GM23338 (cell line): Measurements from ENCODE around the gene FBXL17. TPM values are rescaled to one million over a fixed set of nuclear protein-coding genes. Genes with fewer than 3 reads are reported as not detected.

Source experiments
- ATAC-seq: fragments of 200-7000 bp; cut with Tn5 transposase; 3 replicates; pipeline ENCODE4 v1.9.1; 2020
- DNase-seq: peaks from one replicate; pipeline ENCODE4 v3.0.0-alpha.2; 2015; ENCODE audit warnings: low spot score
- H2AFZ ChIP-seq: fragments of 200-600 bp; sonication (generic); 2 replicates; pipeline ENCODE4 v1.8.0; 2016; ENCODE audit warnings: antibody characterized with exemption, mild to moderate bottlenecking, moderate library complexity
- H3F3A ChIP-seq: fragments of 200-600 bp; sonication (generic); replicated peaks from 2 replicates; pipeline ENCODE4 v1.8.0; 2017; ENCODE audit warnings: antibody characterized with exemption, mixed run types, low read depth
- H3K27ac ChIP-seq: fragments of 200-600 bp; sonication (generic); 2 replicates; pipeline ENCODE4 v1.6.1; 2016; ENCODE audit warnings: low read depth
- H3K27me3 ChIP-seq: fragments of 200-600 bp; sonication (generic); 2 replicates; pipeline ENCODE4 v1.8.0; 2016; ENCODE audit warnings: mild to moderate bottlenecking, mixed run types, moderate library complexity; ENCODE audit not compliant: insufficient read depth
- H3K36me3 ChIP-seq: fragments of 200-600 bp; sonication (generic); 2 replicates; pipeline ENCODE4 v1.8.0; 2016; ENCODE audit warnings: mild to moderate bottlenecking; ENCODE audit not compliant: insufficient read depth
- H3K4me1 ChIP-seq: fragments of 200-600 bp; sonication (generic); 2 replicates; pipeline ENCODE4 v1.8.0; 2016; ENCODE audit warnings: mild to moderate bottlenecking, moderate library complexity; ENCODE audit not compliant: insufficient read depth
- H3K4me2 ChIP-seq: fragments of 200-600 bp; sonication (generic); 2 replicates; pipeline ENCODE4 v1.7.1; 2017; ENCODE audit warnings: mixed run types
- H3K4me3 ChIP-seq: fragments of 200-600 bp; sonication (generic); 2 replicates; pipeline ENCODE4 v1.6.1; 2016; ENCODE audit warnings: mixed run types
- H3K79me2 ChIP-seq: fragments of 200-600 bp; sonication (generic); replicated peaks from 2 replicates; pipeline ENCODE4 v1.8.0; 2017; ENCODE audit warnings: mild to moderate bottlenecking; ENCODE audit not compliant: insufficient read depth
- H3K9me2 ChIP-seq: fragments of 200-600 bp; sonication (generic); 2 replicates; pipeline ENCODE4 v1.8.0; 2017; ENCODE audit not compliant: insufficient read depth
- H4K20me1 ChIP-seq: fragments of 200-600 bp; sonication (generic); replicated peaks from 2 replicates; pipeline ENCODE4 v1.8.0; 2017; ENCODE audit warnings: mild to moderate bottlenecking; ENCODE audit not compliant: insufficient read depth
- H3K27ac Mint-ChIP-seq: 2 replicates; pipeline ENCODE4 v1.8.0; 2020; ENCODE audit warnings: inconsistent platforms, mild to moderate bottlenecking, moderate library complexity, mixed read lengths
- H3K27me3 Mint-ChIP-seq: 3 replicates; pipeline ENCODE4 v1.8.0; 2022; ENCODE audit warnings: low read depth, mild to moderate bottlenecking, moderate library complexity, mixed read lengths, inconsistent platforms; ENCODE audit not compliant: insufficient read depth, poor library complexity
- H3K36me3 Mint-ChIP-seq: 3 replicates; pipeline ENCODE4 v1.8.0; 2021; ENCODE audit warnings: low read depth, mild to moderate bottlenecking, inconsistent platforms, moderate library complexity, mixed read lengths
- H3K4me1 Mint-ChIP-seq: 3 replicates; pipeline ENCODE4 v1.8.0; 2020; ENCODE audit warnings: mild to moderate bottlenecking, inconsistent platforms, mixed read lengths
- H3K4me3 Mint-ChIP-seq: 3 replicates; pipeline ENCODE4 v1.8.0; 2021; ENCODE audit warnings: moderate library complexity, mild to moderate bottlenecking, inconsistent platforms, mixed read lengths
- H3K9me3 Mint-ChIP-seq: 3 replicates; pipeline ENCODE4 v1.8.0; 2020; ENCODE audit warnings: moderate library complexity, mild to moderate bottlenecking, inconsistent platforms, mixed read lengths
- CREB1 ChIP-seq: fragments of 250-450 bp; sonication (Bioruptor Pico); IDR thresholded peaks from 2 replicates; pipeline ENCODE4 v1.5.0; 2020; ENCODE audit warnings: low read depth, mild to moderate bottlenecking, moderate library complexity
- CTCF ChIP-seq, 2 experiments: fragments of 200-600 bp in 1 of 2; sonication (generic) in 1 of 2; conservative IDR thresholded peaks; 2 replicates each; pipeline versions ENCODE4 v1.5.1 to v1.6.1; 2016 to 2017; ENCODE audit warnings: antibody characterized with exemption in 2 of 2, low read depth in 2 of 2, mild to moderate bottlenecking in 2 of 2, moderate library complexity in 1 of 2
- EZH2 ChIP-seq: fragments of 200-600 bp; sonication (generic); IDR thresholded peaks from one replicate; pipeline ENCODE4 v1.8.0; 2017; ENCODE audit warnings: antibody characterized with exemption, mild to moderate bottlenecking, low read depth; ENCODE audit not compliant: unreplicated experiment
- EZH2phosphoT487 ChIP-seq: fragments of 200-600 bp; sonication (generic); IDR thresholded peaks from one replicate; pipeline ENCODE4 v1.8.1; 2018; ENCODE audit warnings: antibody characterized with exemption; ENCODE audit not compliant: unreplicated experiment
- JUNB ChIP-seq: IDR thresholded peaks from one replicate; pipeline ENCODE4 v1.6.1; 2016; ENCODE audit warnings: antibody characterized with exemption; ENCODE audit not compliant: unreplicated experiment
- NANOG ChIP-seq: IDR thresholded peaks from 2 replicates; pipeline ENCODE4 v1.6.1; 2016; ENCODE audit warnings: antibody characterized with exemption, borderline replicate concordance
- POLR2AphosphoS5 ChIP-seq: IDR thresholded peaks from 2 replicates; pipeline ENCODE4 v1.6.1; 2016; ENCODE audit warnings: antibody characterized with exemption, low read depth
- STAT1 ChIP-seq: IDR thresholded peaks from one replicate; pipeline ENCODE4 v1.6.1; 2016; ENCODE audit warnings: antibody characterized with exemption; ENCODE audit not compliant: unreplicated experiment
- ZNF114 ChIP-seq: fragments of 250-450 bp; sonication (Bioruptor Pico); IDR thresholded peaks from 2 replicates; pipeline ENCODE4 v1.5.0; 2020; ENCODE audit warnings: mild to moderate bottlenecking, moderate library complexity
- ZNF331 ChIP-seq: fragments of 250-450 bp; sonication (Bioruptor Pico); IDR thresholded peaks from 2 replicates; pipeline ENCODE4 v1.5.0; 2020; ENCODE audit warnings: low read depth, mild to moderate bottlenecking, moderate library complexity
- ZNF462 ChIP-seq: fragments of 250-450 bp; sonication (Bioruptor Pico); IDR thresholded peaks from 2 replicates; pipeline ENCODE4 v1.5.0; 2020; ENCODE audit warnings: mild to moderate bottlenecking, moderate library complexity
- polyA plus RNA-seq: library from polyadenylated mRNA; unstranded; fragments of >200 nt; fragmentation: Nextera tagmentation; extraction: Ambion mirVana; gene quantifications from 2 replicates; pipeline ENCODE4 v1.2.1, GENCODE V29; 2016
- total RNA-seq: library from RNA; depleted of rRNA; stranded (reverse); fragments of >200 nt; shearing (Covaris generic); gene quantifications from 2 replicates; pipeline ENCODE4 v1.2.3, GENCODE V29; 2014
- TF ChIP-seq, protein P1 (sequence below): IDR thresholded peaks from one replicate; pipeline ENCODE4 v1.6.1; 2018; ENCODE audit warnings: antibody characterized with exemption; ENCODE audit not compliant: unreplicated experiment
- TF ChIP-seq, protein P2 (sequence below): IDR thresholded peaks from 2 replicates; pipeline ENCODE4 v1.6.1; 2016; ENCODE audit warnings: antibody characterized with exemption

FBXL17 gene
- total and polyA plus RNA-seq, 2 experiments from 2014 or later = 2.0 to 2.7 TPM

DNA sequence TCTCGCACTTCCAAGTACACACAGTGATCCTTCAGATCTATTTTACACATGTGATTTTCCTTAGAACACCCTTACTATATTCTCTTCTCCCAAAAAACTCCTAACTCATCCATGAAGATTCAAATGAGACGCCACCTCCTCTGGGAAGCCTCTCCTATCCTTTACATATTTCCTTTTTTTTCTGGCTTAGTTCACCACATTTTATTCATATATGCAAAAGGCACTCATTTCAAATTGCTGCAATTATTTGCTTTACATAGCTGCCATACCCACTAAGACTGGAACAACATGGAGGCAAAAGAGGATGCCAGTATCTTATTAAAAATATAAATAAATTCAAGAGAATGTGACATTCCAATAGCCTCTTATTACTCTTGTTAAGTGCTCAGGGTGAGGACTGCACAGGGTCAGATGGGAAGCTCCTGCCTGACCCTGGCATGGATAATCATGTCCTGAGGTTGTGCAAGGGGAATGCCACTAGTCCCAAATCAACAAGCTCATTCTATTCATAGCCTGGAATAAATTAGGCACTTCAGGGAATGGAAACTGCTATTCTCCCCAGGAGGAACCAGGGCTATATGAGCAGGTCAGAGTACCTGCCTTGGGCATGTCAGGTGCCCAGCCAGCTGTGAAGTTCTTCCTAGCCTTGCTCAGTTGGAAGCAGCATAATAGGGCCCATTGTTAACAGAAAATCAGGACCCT is 262.9 kb downstream of the FBXL17 start:
- TF ChIP-seq ZNF114 (no peak), ZNF462 (CRISPR knock-in tag) (no peak), JUNB (no peak), CTCF (conservative IDR thresholded peaks at IDR 0.05; ENCODE audit: low read depth in 2 of 2) (no peak), EZH2 (no peak), EZH2phosphoT487 (no peak), CREB1 (no peak), NANOG (no peak), STAT1 (no peak), POLR2AphosphoS5 (no peak), ZNF331 (no peak)
- TF ChIP-seq, protein P1, sequence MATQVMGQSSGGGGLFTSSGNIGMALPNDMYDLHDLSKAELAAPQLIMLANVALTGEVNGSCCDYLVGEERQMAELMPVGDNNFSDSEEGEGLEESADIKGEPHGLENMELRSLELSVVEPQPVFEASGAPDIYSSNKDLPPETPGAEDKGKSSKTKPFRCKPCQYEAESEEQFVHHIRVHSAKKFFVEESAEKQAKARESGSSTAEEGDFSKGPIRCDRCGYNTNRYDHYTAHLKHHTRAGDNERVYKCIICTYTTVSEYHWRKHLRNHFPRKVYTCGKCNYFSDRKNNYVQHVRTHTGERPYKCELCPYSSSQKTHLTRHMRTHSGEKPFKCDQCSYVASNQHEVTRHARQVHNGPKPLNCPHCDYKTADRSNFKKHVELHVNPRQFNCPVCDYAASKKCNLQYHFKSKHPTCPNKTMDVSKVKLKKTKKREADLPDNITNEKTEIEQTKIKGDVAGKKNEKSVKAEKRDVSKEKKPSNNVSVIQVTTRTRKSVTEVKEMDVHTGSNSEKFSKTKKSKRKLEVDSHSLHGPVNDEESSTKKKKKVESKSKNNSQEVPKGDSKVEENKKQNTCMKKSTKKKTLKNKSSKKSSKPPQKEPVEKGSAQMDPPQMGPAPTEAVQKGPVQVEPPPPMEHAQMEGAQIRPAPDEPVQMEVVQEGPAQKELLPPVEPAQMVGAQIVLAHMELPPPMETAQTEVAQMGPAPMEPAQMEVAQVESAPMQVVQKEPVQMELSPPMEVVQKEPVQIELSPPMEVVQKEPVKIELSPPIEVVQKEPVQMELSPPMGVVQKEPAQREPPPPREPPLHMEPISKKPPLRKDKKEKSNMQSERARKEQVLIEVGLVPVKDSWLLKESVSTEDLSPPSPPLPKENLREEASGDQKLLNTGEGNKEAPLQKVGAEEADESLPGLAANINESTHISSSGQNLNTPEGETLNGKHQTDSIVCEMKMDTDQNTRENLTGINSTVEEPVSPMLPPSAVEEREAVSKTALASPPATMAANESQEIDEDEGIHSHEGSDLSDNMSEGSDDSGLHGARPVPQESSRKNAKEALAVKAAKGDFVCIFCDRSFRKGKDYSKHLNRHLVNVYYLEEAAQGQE = no peak
- TF ChIP-seq, protein P2, sequence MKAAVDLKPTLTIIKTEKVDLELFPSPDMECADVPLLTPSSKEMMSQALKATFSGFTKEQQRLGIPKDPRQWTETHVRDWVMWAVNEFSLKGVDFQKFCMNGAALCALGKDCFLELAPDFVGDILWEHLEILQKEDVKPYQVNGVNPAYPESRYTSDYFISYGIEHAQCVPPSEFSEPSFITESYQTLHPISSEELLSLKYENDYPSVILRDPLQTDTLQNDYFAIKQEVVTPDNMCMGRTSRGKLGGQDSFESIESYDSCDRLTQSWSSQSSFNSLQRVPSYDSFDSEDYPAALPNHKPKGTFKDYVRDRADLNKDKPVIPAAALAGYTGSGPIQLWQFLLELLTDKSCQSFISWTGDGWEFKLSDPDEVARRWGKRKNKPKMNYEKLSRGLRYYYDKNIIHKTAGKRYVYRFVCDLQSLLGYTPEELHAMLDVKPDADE = no peak
- no peaks in the 10 kb centered on the region for H3F3A ChIP-seq
- DNase-seq (no peak), ATAC-seq (no peak)
- H3K4me3 ChIP-seq = no peak overlapping the region
- H3K4me2 ChIP-seq = no peak overlapping the region
- no peaks in the 10 kb centered on the region for H3K9me3 Mint-ChIP-seq
- H3K27ac Mint-ChIP-seq = no peak overlapping the region
- H3K27me3 ChIP-seq = no peaks in the 10 kb centered on the region
- H3K4me1 ChIP-seq = peaks cover 21% of the 10 kb centered on the region
- H3K27ac ChIP-seq = no peak overlapping the region
- peaks cover 2% of the 10 kb centered on the region for H3K27me3 Mint-ChIP-seq
- no peak overlapping the region for H3K4me3 Mint-ChIP-seq
- no peak overlapping the region for H2AFZ ChIP-seq
- H3K36me3 Mint-ChIP-seq = no peaks in the 10 kb centered on the region
- no peaks in the 10 kb centered on the region for H3K79me2 ChIP-seq
- no peaks in the 10 kb centered on the region; the same call in 1 of the 2 replicates for H3K9me2 ChIP-seq
- H4K20me1 ChIP-seq = no peaks in the 10 kb centered on the region
- H3K4me1 Mint-ChIP-seq = peaks cover 22% of the 10 kb centered on the region
- no peaks in the 10 kb centered on the region for H3K36me3 ChIP-seq
